IPS-15b (cell line): Measurements from ENCODE around the gene MPV17L2.

Experiments
- H3K27me3 ChIP-seq: one replicate; pipeline ENCODE4 v1.6.1; 2013; ENCODE audit warnings: low read length; ENCODE audit not compliant: control insufficient read depth, insufficient read depth
- H3K36me3 ChIP-seq: one replicate; pipeline ENCODE4 v1.6.1; 2013; ENCODE audit warnings: low read length; ENCODE audit not compliant: control insufficient read depth, insufficient read depth
- H3K4me1 ChIP-seq: one replicate; pipeline ENCODE4 v1.6.1; 2013; ENCODE audit warnings: mild to moderate bottlenecking, low read length; ENCODE audit not compliant: control insufficient read depth, insufficient read depth
- H3K4me3 ChIP-seq: one replicate; pipeline ENCODE4 v1.5.1; 2013; ENCODE audit warnings: low read depth, low read length
- H3K9ac ChIP-seq: one replicate; pipeline ENCODE4 v1.6.1; 2013; ENCODE audit warnings: low read depth, mild to moderate bottlenecking, low read length
- H3K9me3 ChIP-seq: one replicate; pipeline ENCODE4 v1.6.1; 2013; ENCODE audit warnings: mild to moderate bottlenecking, low read length; ENCODE audit not compliant: control insufficient read depth, insufficient read depth

The MPV17L2 gene

GRCh38 chr19:18165794-18166544 is 27.0 kb upstream of the MPV17L2 start:
- Histone ChIP-seq H3K4me1 (peaks cover 2% of the 10 kb centered on the region), H3K9me3 (no peaks in the 10 kb centered on the region), H3K36me3 (peaks cover 48% of the 10 kb centered on the region), H3K4me3 (no peak overlapping the region), H3K9ac (no peak overlapping the region), H3K27me3 (no peaks in the 10 kb centered on the region)

GRCh38 chr19:18167011-18167410 is 26.0 kb upstream of the MPV17L2 start:
- no peaks in the 10 kb centered on the region for H3K27me3 ChIP-seq
- H3K9ac ChIP-seq, result no peak overlapping the region
- H3K4me3 ChIP-seq, result no peak overlapping the region
- peaks cover 42% of the 10 kb centered on the region for H3K36me3 ChIP-seq
- H3K4me1 ChIP-seq, result no peaks in the 10 kb centered on the region
- no peaks in the 10 kb centered on the region for H3K9me3 ChIP-seq

- Histone ChIP-seq H3K4me1 (no peaks in the 10 kb centered on the region), H3K9ac (no peak overlapping the region), H3K4me3 (no peak overlapping the region), H3K9me3 (no peaks in the 10 kb centered on the region), H3K27me3 (no peaks in the 10 kb centered on the region), H3K36me3 (peaks cover 31% of the 10 kb centered on the region)
Measured at GRCh38 chr19:18167975-18168645, 24.9 kb upstream of the MPV17L2 start.

- Histone ChIP-seq H3K4me3 (no peak overlapping the region), H3K9me3 (no peaks in the 10 kb centered on the region), H3K36me3 (peaks cover 27% of the 10 kb centered on the region), H3K9ac (no peak overlapping the region), H3K27me3 (no peaks in the 10 kb centered on the region), H3K4me1 (no peaks in the 10 kb centered on the region)
Measured at GRCh38 chr19:18168673-18169381, 24.2 kb upstream of the MPV17L2 start.

GRCh38 chr19:18170714-18171255 is 22.2 kb upstream of the MPV17L2 start:
- peaks cover 5% of the 10 kb centered on the region for H3K4me1 ChIP-seq
- peaks cover 10% of the 10 kb centered on the region for H3K27me3 ChIP-seq
- H3K4me3 ChIP-seq, result no peak overlapping the region
- peaks cover 22% of the 10 kb centered on the region for H3K36me3 ChIP-seq
- H3K9me3 ChIP-seq, result no peaks in the 10 kb centered on the region
- no peak overlapping the region for H3K9ac ChIP-seq

GRCh38 chr19:18171605-18172327 is 21.3 kb upstream of the MPV17L2 start:
- peaks cover 10% of the 10 kb centered on the region for H3K27me3 ChIP-seq
- no peak overlapping the region for H3K4me3 ChIP-seq
- peaks cover 16% of the 10 kb centered on the region for H3K36me3 ChIP-seq
- H3K9me3 ChIP-seq, result no peaks in the 10 kb centered on the region
- no peak overlapping the region for H3K9ac ChIP-seq
- H3K4me1 ChIP-seq, result peaks cover 5% of the 10 kb centered on the region

GRCh38 chr19:18172331-18173053 is 20.5 kb upstream of the MPV17L2 start:
- Histone ChIP-seq H3K27me3 (peaks cover 10% of the 10 kb centered on the region), H3K4me3 (no peak overlapping the region), H3K36me3 (peaks cover 15% of the 10 kb centered on the region), H3K9me3 (no peaks in the 10 kb centered on the region), H3K4me1 (peaks cover 5% of the 10 kb centered on the region), H3K9ac (no peak overlapping the region)

GRCh38 chr19:18173054-18173571 is 19.9 kb upstream of the MPV17L2 start:
- peak overlapping the region; percentile 78 for H3K4me3 ChIP-seq
- peaks cover 5% of the 10 kb centered on the region for H3K4me1 ChIP-seq

GRCh38 chr19:18173572-18174288 is 19.3 kb upstream of the MPV17L2 start, which contains the start of gene IFI30:
Gene IFI30 (plus strand): TSS chr19:18173813. CDS start chr19:18173842, 29 bp downstream.
- no peaks in the 10 kb centered on the region for H3K9me3 ChIP-seq
- H3K4me1 ChIP-seq, result peaks cover 5% of the 10 kb centered on the region
- peak within 1 kb of the TSS; percentile 37 for H3K9ac ChIP-seq
- peaks cover 12% of the 10 kb centered on the region for H3K36me3 ChIP-seq
- H3K4me3 ChIP-seq, result peak within 1 kb of the TSS; percentile 78
- H3K27me3 ChIP-seq, result peaks cover 10% of the 10 kb centered on the region

More at GRCh38 chr19:18173054-18173571, 19.9 kb upstream of the MPV17L2 start:
- Histone ChIP-seq H3K27me3 (peaks cover 10% of the 10 kb centered on the region), H3K9me3 (no peaks in the 10 kb centered on the region), H3K36me3 (peaks cover 15% of the 10 kb centered on the region), H3K9ac (no peak overlapping the region)

- Histone ChIP-seq H3K4me3 (peak overlapping the region; percentile 78), H3K9me3 (no peaks in the 10 kb centered on the region), H3K27me3 (peaks cover 10% of the 10 kb centered on the region), H3K9ac (no peak overlapping the region), H3K4me1 (peaks cover 5% of the 10 kb centered on the region), H3K36me3 (peaks cover 3% of the 10 kb centered on the region)
Measured at GRCh38 chr19:18174983-18175382, 18.0 kb upstream of the MPV17L2 start.
